H9 (cell line): ENCODE results near the gene RSAD1. TPM values are rescaled to one million over a fixed set of nuclear protein-coding genes. Genes with fewer than 3 reads are reported as not detected.
A peak's percentile ranks its signal among the peaks of the same experiment; 100 is the strongest.

Experiments used
- DNase-seq: peaks from one replicate; pipeline ENCODE4 v3.0.0-alpha.2; 2017
- H2AFZ ChIP-seq: one replicate; pipeline ENCODE4 v1.6.1; 2013; ENCODE audit warnings: mild to moderate bottlenecking, low read length, control low read depth, moderate library complexity
- H2AK5ac ChIP-seq: 2 replicates; pipeline ENCODE4 v1.6.1; 2013; ENCODE audit warnings: low read length, control low read depth, mixed read lengths; ENCODE audit not compliant: insufficient read length
- H2BK120ac ChIP-seq: one replicate; pipeline ENCODE4 v1.6.1; 2013; ENCODE audit warnings: low read depth, mild to moderate bottlenecking, low read length, control low read depth, inconsistent platforms; ENCODE audit not compliant: poor library complexity, severe bottlenecking
- H2BK12ac ChIP-seq: 2 replicates; pipeline ENCODE4 v1.6.1; 2013; ENCODE audit warnings: low read length, control low read depth, mixed read lengths, low read depth; ENCODE audit not compliant: insufficient read length
- H2BK15ac ChIP-seq: 2 replicates; pipeline ENCODE4 v1.6.1; 2013; ENCODE audit warnings: low read depth, low read length, control low read depth
- H2BK20ac ChIP-seq: one replicate; pipeline ENCODE4 v1.6.1; 2013; ENCODE audit warnings: low read depth, mild to moderate bottlenecking, low read length, control low read depth, inconsistent platforms; ENCODE audit not compliant: poor library complexity, severe bottlenecking
- H2BK5ac ChIP-seq: 2 replicates; pipeline ENCODE4 v1.6.1; 2013; ENCODE audit warnings: low read length, control low read depth, mixed read lengths; ENCODE audit not compliant: insufficient read length
- H3K14ac ChIP-seq: 2 replicates; pipeline ENCODE4 v1.6.1; 2013; ENCODE audit warnings: low read length, control low read depth; ENCODE audit not compliant: insufficient read depth
- H3K18ac ChIP-seq: 2 replicates; pipeline ENCODE4 v1.6.1; 2013; ENCODE audit warnings: low read depth, mild to moderate bottlenecking, mixed read lengths, low read length, control low read depth; ENCODE audit not compliant: insufficient read length
- H3K23ac ChIP-seq: 2 replicates; pipeline ENCODE4 v1.6.1; 2013; ENCODE audit warnings: low read length, control low read depth, mixed read lengths, low read depth; ENCODE audit not compliant: insufficient read length
- H3K23me2 ChIP-seq: 2 replicates; pipeline ENCODE4 v1.6.1; 2013; ENCODE audit warnings: low read depth, mild to moderate bottlenecking, mixed read lengths, low read length, control low read depth; ENCODE audit not compliant: insufficient read length, poor library complexity, severe bottlenecking
- H3K27ac ChIP-seq: 2 replicates; pipeline ENCODE4 v1.5.1; 2013; ENCODE audit warnings: low read length, control low read depth, mixed read lengths, low read depth; ENCODE audit not compliant: insufficient read length
- H3K27me3 ChIP-seq: 2 replicates; pipeline ENCODE4 v1.6.1; 2013; ENCODE audit warnings: low read length, control low read depth, inconsistent platforms; ENCODE audit not compliant: insufficient read depth
- H3K4ac ChIP-seq: 2 replicates; pipeline ENCODE4 v1.6.1; 2013; ENCODE audit warnings: low read depth, mild to moderate bottlenecking, control low read depth, inconsistent platforms, low read length, moderate library complexity
- H3K4me1 ChIP-seq: 2 replicates; pipeline ENCODE4 v1.6.1; 2013; ENCODE audit warnings: low read length, control low read depth, inconsistent platforms; ENCODE audit not compliant: insufficient read depth
- H3K4me2 ChIP-seq: 2 replicates; pipeline ENCODE4 v1.6.1; 2013; ENCODE audit warnings: low read length, control low read depth, mixed read lengths; ENCODE audit not compliant: insufficient read length, insufficient read depth
- H3K56ac ChIP-seq: 2 replicates; pipeline ENCODE4 v1.6.1; 2013; ENCODE audit warnings: low read depth, mild to moderate bottlenecking, mixed read lengths, low read length, control low read depth; ENCODE audit not compliant: insufficient read length
- H3K79me1 ChIP-seq: 2 replicates; pipeline ENCODE4 v1.6.1; 2013; ENCODE audit warnings: low read depth, mild to moderate bottlenecking, moderate library complexity, low read length, control low read depth, inconsistent platforms; ENCODE audit not compliant: insufficient read depth, poor library complexity, severe bottlenecking
- H3K79me2 ChIP-seq: 2 replicates; pipeline ENCODE4 v1.6.1; 2013; ENCODE audit warnings: low read length, control low read depth, inconsistent platforms; ENCODE audit not compliant: insufficient read depth
- H3K9ac ChIP-seq: 2 replicates; pipeline ENCODE4 v1.6.1; 2013; ENCODE audit warnings: low read length, control low read depth, mixed read lengths; ENCODE audit not compliant: insufficient read length; ENCODE audit errors: extremely low read depth
- H3K9me3 ChIP-seq: one replicate; pipeline ENCODE4 v1.6.1; 2013; ENCODE audit warnings: low read depth, low read length, inconsistent platforms; ENCODE audit not compliant: control insufficient read depth
- H3T11ph ChIP-seq: one replicate; pipeline ENCODE4 v1.6.1; 2013; ENCODE audit warnings: mild to moderate bottlenecking, low read length, control low read depth, inconsistent platforms
- H4K20me1 ChIP-seq: one replicate; pipeline ENCODE4 v1.6.1; 2013; ENCODE audit not compliant: control insufficient read depth, insufficient read length, insufficient read depth
- H4K5ac ChIP-seq: 2 replicates; pipeline ENCODE4 v1.6.1; 2013; ENCODE audit warnings: low read depth, mild to moderate bottlenecking, mixed read lengths, low read length, control low read depth; ENCODE audit not compliant: insufficient read length
- H4K8ac ChIP-seq: replicated peaks from 2 replicates; pipeline ENCODE4 v1.6.1; 2013; ENCODE audit warnings: low read length, control low read depth, mixed read lengths, low read depth; ENCODE audit not compliant: insufficient read length
- H4K91ac ChIP-seq: 2 replicates; pipeline ENCODE4 v1.6.1; 2013; ENCODE audit warnings: low read depth, mild to moderate bottlenecking, moderate library complexity, mixed read lengths, low read length, control low read depth; ENCODE audit not compliant: insufficient read length
- H3K27ac Mint-ChIP-seq, 3 experiments: 2 replicates in 2 of 3; 3 replicates in 1 of 3; pipeline ENCODE4 v1.8.0; 2020 to 2021; ENCODE audit warnings: mixed read lengths in 3 of 3, mild to moderate bottlenecking in 1 of 3, moderate library complexity in 1 of 3
- H3K27me3 Mint-ChIP-seq: 2 replicates; pipeline ENCODE4 v1.8.0; 2021; ENCODE audit warnings: low read depth, mild to moderate bottlenecking, moderate library complexity, mixed read lengths
- H3K36me3 Mint-ChIP-seq, 3 experiments: 2 replicates in 2 of 3; 3 replicates in 1 of 3; pipeline ENCODE4 v1.8.0; 2020 to 2021; ENCODE audit warnings: low read depth in 3 of 3, mixed read lengths in 3 of 3; ENCODE audit not compliant: insufficient read depth in 1 of 3
- H3K4me1 Mint-ChIP-seq, 2 experiments: 2 replicates each; pipeline ENCODE4 v1.8.0; 2020; ENCODE audit warnings: mixed read lengths in 2 of 2
- H3K4me3 Mint-ChIP-seq, 2 experiments: 2 replicates in 1 of 2; 3 replicates in 1 of 2; pipeline ENCODE4 v1.8.0; 2020 to 2021; ENCODE audit warnings: mild to moderate bottlenecking in 2 of 2, mixed read lengths in 2 of 2, moderate library complexity in 1 of 2
- H3K9me3 Mint-ChIP-seq, 2 experiments: 2 replicates in 1 of 2; 3 replicates in 1 of 2; pipeline ENCODE4 v1.8.0; 2020; ENCODE audit warnings: mild to moderate bottlenecking in 2 of 2, mixed read lengths in 2 of 2, moderate library complexity in 1 of 2
- CTCF ChIP-seq: fragments of 200-600 bp; sonication (generic); conservative IDR thresholded peaks from 3 replicates; pipeline ENCODE4 v1.8.0; 2021; ENCODE audit warnings: antibody characterized with exemption, mild to moderate bottlenecking
- WGBS: extraction: QIAGEN DNeasy Blood & Tissue Kit; methylation state at CpG from one replicate; pipeline ENCODE4 v1.1.7; 2013; ENCODE audit warnings: missing lambda C conversion rate, low lambda C conversion rate, mixed read lengths; ENCODE audit not compliant: insufficient read length; ENCODE audit errors: extremely low coverage; 5-methylcytosine and 5-hydroxymethylcytosine counted together
- total RNA-seq: library from RNA; stranded (reverse); gene quantifications from 2 replicates; pipeline ENCODE4 v1.2.1, GENCODE V29; 2021

Gene RSAD1
- total RNA-seq, 1 experiment from 2014 or later: 27.9 TPM

- Histone ChIP-seq H3T11ph (no peak overlapping the region), H3K4me2 (no peak overlapping the region), H3K4ac (no peak overlapping the region), H2AFZ (no peak overlapping the region), H3K27ac (no peak overlapping the region), H4K8ac (no peak overlapping the region), H3K9me3 (no peaks in the 10 kb centered on the region), H4K5ac (no peak overlapping the region), H4K20me1 (no peaks in the 10 kb centered on the region), H3K79me1 (no peaks in the 10 kb centered on the region), H3K4me1 (peaks cover 3% of the 10 kb centered on the region; the same call in 1 of the 2 replicates), H2BK15ac (no peak overlapping the region), H4K91ac (no peak overlapping the region), H3K9ac (no peak overlapping the region), H3K23me2 (no peaks in the 10 kb centered on the region), H2BK5ac (no peak overlapping the region), H2AK5ac (no peak overlapping the region), H2BK12ac (no peak overlapping the region), H3K79me2 (no peaks in the 10 kb centered on the region), H3K23ac (no peak overlapping the region), H2BK20ac (no peak overlapping the region), H3K56ac (no peak overlapping the region), H2BK120ac (no peak overlapping the region), H3K14ac (no peak overlapping the region), H3K18ac (no peak overlapping the region), H3K27me3 (peaks cover 12% of the 10 kb centered on the region; the same call in 1 of the 2 replicates)
- no peak for TF ChIP-seq CTCF
- Mint-ChIP-seq H3K27me3 (peaks cover 41% of the 10 kb centered on the region), H3K4me1 (peaks cover 16 to 29% of the 10 kb centered on the region in 2 experiments), H3K36me3 (peaks cover 0 to 2% (median 0%) of the 10 kb centered on the region in 3 experiments; a peak in 3 of 7 replicates), H3K4me3 (peak overlapping the region in 1 of 2 experiments; percentile 49; a peak in 1 of 5 replicates), H3K9me3 (no peaks in the 10 kb centered on the region), H3K27ac (no peak overlapping the region)
- DNase-seq: no peak
- no CpG with 5 or more reads among the region's 22 CpGs for WGBS
These were observed 7.4 kb upstream of the RSAD1 start for GRCh38 chr17:50471009-50471905.
